Stomach (tissue), 4 donors: ENCODE measurements around the gene ARL3.

Experiments used
- POLR2AphosphoS5 ChIP-seq, 3 donors: sonication (generic); formaldehyde crosslinking; IDR thresholded peaks; one replicate each; pipeline ENCODE4 v1.6.1; 2016; ENCODE audit warnings: antibody characterized with exemption in 3 of 3
- TF ChIP-seq, protein P1 (sequence below), 7 experiments: fragments of 450-650 bp in 4 of 7; fragments of 200-600 bp in 3 of 7; sonication (generic) in 3 of 7; IDR thresholded peaks; one replicate each; pipeline ENCODE4 v1.5.1; 2016 to 2019; ENCODE audit warnings: antibody characterized with exemption in 7 of 7, control low read depth in 2 of 7, mild to moderate bottlenecking in 1 of 7

DNA sequence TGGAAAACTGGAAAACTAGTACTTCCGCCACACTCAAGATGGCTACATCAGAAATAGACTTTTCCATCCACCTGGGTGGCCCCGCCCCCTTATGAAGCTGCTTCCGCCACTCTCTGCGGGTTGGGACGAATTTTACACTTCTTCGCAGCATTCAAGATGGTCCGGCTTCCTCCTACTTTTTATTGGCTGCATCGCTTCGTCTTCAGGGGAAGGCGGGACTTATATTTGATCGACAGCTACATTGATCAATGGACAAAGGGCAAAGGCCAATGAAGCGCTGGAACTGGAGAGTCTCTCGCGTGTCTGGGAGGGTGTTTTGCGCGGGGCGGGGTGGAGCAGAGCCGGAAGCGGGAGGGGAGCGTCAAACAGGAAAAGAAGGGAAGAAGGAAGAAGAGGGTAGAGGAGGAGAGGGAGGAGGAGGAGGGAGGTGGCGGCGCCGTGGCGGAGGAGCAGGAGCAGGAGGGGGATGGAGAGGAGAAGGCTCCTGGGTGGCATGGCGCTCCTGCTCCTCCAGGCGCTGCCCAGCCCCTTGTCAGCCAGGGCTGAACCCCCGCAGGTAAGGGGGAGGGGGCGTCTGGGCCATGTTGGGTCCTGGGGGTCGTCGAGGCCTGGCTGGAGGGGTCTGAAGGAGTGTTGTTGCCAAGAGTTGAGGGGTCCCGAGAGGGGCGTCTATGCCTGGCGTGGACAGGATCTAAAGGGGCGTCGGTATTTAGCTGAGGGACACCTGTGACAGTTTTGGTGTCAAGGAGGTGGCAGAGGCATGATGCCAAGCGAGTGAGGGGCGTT lies 29.6 kb upstream of the ARL3 start, which contains the start of gene WBP1L:
- TF ChIP-seq, protein P1, sequence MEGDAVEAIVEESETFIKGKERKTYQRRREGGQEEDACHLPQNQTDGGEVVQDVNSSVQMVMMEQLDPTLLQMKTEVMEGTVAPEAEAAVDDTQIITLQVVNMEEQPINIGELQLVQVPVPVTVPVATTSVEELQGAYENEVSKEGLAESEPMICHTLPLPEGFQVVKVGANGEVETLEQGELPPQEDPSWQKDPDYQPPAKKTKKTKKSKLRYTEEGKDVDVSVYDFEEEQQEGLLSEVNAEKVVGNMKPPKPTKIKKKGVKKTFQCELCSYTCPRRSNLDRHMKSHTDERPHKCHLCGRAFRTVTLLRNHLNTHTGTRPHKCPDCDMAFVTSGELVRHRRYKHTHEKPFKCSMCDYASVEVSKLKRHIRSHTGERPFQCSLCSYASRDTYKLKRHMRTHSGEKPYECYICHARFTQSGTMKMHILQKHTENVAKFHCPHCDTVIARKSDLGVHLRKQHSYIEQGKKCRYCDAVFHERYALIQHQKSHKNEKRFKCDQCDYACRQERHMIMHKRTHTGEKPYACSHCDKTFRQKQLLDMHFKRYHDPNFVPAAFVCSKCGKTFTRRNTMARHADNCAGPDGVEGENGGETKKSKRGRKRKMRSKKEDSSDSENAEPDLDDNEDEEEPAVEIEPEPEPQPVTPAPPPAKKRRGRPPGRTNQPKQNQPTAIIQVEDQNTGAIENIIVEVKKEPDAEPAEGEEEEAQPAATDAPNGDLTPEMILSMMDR (IDR thresholded peaks at IDR 0.05), result no peak
- TF ChIP-seq POLR2AphosphoS5 (IDR thresholded peaks at IDR 0.05), result peak; percentile 88 to 100 (median 99)
